Activated CD4-positive, alpha-beta T cell treated with anti-CD3 and anti-CD28 coated beads, Interleukin-2, amount 50 U/mL, for 24 hours (primary cell): ENCODE results near the gene KLRG1.

Experiments
- DNase-seq, 2 donors: peaks; one replicate each; pipeline ENCODE4 v3.0.0-alpha.2; 2020; ENCODE audit warnings: low read depth in 1 of 2, low spot score in 1 of 2

KLRG1 gene

GRCh38 chr12:8985213-8985754 lies 4.1 kb upstream of the KLRG1 start:
- DNase-seq, result no peak

DNA sequence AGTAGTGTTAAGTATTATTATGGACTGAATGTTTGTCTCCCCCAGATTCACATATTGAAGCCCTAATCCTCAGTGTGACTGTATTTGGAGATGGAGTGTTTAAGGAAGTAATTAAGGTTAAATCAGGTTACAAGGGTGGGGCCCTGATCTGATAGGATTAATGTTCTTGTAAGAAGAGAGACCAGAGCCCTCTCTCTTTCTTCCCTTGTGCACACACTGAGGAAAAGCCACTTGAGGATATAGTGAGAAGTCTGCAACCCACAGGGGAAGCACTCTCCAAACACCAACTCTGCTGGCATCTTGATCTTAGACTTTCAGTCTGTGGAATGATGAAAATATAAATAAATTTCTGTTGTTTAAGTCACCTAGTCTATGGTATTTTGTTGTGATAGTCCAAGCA lies 2.2 kb upstream of the KLRG1 start:
- no peak for DNase-seq

DNA sequence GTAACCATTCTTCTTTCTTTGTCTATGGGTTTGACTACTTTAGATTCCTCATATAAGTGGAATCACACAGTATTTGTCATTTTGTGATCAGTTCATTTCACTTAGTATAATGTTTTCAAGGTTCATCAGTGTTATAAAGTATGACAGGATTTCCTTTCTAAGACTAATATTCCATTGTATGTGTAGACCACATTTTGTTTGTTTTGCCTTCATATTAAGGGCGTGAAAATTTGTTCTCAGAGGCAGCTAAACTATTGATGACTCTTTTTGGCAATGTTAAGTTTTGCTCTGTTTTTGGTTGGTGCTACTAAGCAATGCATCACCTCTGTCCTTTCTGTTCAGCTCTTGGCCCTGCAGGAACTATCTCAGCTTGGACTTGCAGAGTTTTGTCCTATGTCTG lies 1.7 kb upstream of the KLRG1 start:
- DNase-seq, result no peak

GRCh38 chr12:8991371-8992345 lies 2.3 kb downstream of the KLRG1 start:
- no peak for DNase-seq

- DNase-seq, result no peak
Observed at GRCh38 chr12:8993827-8994226, 4.5 kb downstream of the KLRG1 start.

DNA sequence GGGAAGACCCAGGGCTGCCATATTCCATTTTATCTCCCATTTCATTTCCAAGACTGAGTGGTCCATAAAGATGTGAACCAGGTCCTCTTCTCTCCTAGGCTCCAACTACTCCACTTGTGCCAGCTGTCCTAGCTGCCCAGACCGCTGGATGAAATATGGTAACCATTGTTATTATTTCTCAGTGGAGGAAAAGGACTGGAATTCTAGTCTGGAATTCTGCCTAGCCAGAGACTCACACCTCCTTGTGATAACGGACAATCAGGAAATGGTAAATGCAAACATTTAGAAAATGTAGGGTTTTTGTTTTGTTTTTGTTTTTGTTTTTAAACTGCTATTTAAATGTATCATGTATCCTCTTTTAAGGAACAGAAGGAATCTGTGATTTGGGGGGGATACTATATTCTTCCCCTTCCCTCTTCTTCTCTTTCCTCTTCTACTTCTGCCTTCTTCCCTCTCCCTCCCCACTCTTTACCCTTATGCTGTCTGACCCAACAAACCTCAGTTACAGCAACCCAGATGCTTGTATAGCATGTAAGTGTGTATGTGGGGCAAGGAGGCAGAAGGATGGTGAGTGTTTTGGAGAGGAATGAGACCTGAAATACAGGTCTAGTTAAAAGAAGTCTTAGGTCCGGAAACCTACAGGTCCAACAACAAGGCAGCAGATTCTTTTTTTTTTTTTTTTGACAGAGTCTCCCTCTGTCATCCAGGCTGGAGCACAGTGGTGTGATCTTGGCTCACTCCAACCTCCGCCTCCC lies 5.9 kb downstream of the KLRG1 start:
- no peak for DNase-seq

GRCh38 chr12:8996682-8997405 lies 7.5 kb downstream of the KLRG1 start:
- DNase-seq, result peak in 1 of 2 donors; percentile 54

- no peak for DNase-seq
Observed at GRCh38 chr12:9001233-9001632, 11.9 kb downstream of the KLRG1 start.

GRCh38 chr12:9002335-9002734 lies 13.0 kb downstream of the KLRG1 start:
- DNase-seq, result no peak

- DNase-seq, result no peak
Observed at GRCh38 chr12:9022592-9022991, 33.2 kb downstream of the KLRG1 start.

GRCh38 chr12:9024512-9024911 lies 35.2 kb downstream of the KLRG1 start:
- DNase-seq, result no peak

DNA sequence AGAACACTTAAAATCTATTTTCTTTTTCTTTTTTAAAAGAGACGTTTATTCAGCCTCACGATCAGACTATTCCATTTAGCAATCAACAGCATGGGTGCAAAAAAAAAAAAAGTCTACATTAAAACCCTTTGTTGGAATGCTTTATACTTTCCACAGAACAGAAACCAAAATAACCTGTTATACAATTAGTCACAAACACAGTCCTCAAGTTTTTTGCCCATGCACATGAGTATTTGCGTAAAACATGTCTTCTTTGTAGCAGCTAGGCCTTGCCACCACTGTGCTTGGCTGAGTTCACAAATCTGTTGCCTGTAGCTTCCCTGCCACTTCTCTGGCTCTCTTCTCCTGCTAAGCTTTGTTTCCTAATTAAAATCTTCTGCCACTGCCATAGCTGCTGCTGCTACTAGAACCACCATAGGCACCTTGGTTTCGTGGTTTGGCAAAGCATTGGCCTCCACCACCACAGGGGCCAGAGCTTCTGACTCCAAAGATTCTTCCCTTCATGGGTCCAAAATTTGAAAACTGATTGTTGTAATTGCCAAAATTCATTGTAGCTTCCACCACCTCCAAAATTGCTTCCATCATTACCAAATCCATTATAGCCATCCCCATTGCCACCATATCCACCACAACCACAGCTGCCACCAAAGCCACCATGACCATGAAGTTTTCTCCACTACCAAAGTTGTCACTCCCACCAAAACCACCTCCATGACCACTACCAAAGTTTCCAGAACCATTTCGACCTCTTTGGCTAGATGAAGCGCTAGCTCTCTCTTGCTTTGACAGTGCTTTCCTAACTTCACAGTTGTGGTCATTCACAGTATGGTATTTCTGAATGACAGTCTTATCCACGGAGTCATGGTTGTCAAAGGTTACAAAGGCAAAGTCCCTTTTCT lies 38.1 kb downstream of the KLRG1 start:
- DNase-seq, result no peak

- DNase-seq, result no peak
Observed at GRCh38 chr12:9030776-9031175, 41.4 kb downstream of the KLRG1 start.

GRCh38 chr12:9032202-9032964 lies 43.0 kb downstream of the KLRG1 start:
- DNase-seq, result no peak

DNA sequence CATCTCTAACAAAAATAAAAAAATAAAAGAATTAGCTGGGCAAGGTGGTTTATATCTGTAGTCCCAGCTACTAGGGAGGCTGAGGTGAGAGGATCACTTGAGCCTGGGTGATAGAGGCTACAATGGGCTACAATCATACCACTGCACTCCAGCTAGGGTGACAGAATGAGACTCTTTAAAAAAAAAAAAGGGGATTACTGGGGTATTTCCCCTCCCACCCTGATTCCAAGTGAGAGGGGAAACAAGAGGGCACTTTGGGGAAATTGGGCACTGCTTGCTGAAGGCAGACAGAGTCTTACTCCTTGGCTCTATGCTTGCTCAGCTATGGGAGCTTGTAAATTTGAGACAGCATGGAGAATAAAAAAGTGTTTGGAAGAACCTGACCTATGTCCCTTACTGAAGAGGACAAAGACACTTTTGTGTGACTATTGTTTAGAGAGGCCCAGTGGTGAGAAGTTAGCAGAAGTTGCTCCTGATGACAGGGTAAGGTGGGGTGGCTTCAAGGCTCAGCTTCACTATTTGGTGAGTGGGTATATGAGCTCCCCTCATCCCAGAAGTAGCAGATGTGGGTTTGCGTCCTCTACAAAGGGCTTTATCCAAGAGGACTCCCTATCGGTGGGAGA lies 44.0 kb downstream of the KLRG1 start:
- no peak for DNase-seq

DNA sequence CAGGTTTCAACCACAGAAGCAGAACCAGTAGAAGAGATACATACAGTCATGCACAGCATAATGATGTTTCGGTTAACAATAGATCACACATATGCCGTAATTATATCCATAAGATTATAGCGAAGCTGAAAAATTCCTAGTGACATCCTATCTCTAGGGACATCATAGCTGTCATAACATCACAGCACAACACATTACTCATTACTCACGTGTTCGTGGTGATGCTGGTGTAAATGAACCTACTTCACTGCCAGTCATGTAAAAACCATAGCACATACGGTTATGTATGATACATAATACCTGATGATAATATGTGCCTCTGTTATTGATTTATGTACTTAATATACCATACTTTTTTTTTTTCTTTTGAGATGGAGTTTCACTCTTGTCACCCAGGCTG lies 44.7 kb downstream of the KLRG1 start:
- no peak for DNase-seq

DNA sequence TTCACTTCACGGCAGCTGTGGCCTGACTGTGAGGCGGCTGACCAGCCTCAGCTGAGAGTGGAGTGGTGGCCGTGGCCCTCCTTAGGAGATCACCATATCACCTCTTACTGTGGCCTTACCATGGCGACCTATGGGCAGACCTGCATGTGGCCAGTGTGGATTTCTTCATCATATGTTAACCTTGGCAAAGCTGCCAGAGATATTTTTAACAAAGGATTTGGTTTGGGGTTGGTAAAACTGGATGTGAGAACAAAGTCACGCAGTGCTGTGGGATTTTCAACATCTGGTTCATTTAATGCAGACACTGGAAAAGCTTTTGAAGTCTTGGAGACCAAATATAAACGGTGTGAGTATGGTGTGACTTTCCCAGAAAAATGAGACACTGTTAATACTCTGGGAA lies 46.9 kb downstream of the KLRG1 start:
- no peak for DNase-seq

DNA sequence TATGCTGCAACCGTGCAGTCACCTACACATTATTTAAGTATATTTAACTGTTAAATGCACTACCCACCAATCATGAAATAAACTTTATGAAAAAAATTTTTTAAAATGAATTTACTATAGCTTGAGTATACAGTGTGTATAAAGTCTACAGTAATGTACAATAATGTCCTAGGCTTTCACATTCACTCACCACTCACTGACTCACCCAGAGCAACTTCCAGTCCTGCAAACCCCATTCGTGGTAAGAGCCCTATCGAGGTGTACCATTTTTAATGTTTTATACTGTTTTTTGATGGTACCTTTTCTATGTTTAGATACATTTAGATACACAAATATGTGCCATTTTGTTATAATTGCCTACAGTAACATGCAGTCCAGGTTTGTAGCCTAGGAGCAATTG lies 48.1 kb downstream of the KLRG1 start:
- DNase-seq, result no peak

DNA sequence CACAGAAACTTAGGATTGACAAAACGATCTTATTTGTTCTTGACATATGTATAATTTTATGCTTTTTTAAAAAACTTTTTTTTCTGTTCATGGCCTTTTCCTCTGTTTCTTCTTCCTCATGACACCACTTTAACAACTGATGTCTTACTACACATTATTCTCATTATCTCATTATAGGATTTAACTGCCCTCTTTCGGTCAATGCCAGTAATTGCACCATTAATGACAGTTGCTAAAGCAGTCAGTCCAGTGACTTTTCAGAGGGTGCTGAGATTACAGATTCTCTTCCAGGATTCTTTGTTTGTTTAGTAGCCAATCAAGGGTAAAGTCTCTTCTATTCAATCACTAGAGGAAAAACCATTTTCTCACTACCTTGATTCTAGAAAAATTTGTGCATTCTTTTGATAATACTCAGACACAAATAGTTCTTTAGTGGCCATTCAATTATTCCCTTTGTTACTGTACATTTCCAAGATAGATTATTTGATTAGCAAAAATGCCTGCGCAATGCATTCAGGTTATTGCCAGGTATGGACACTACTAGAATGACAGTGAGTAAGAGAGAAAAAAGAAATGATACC lies 50.1 kb downstream of the KLRG1 start:
- no peak for DNase-seq
